GM18498 (cell line): ENCODE results near the gene SSBP3.
"Not testable (repeated sequence)": the region's sequence is repeated elsewhere in the genome, so short reads cannot be mapped to it uniquely, and the experiment has no call there.

Source experiments
- ATAC-seq: cut with Tn5 transposase; IDR thresholded peaks from one replicate; pipeline ENCODE4 v1.9.1; 2021; ENCODE audit warnings: mild to moderate bottlenecking, moderate library complexity; ENCODE audit not compliant: unreplicated experiment

Gene SSBP3

DNA sequence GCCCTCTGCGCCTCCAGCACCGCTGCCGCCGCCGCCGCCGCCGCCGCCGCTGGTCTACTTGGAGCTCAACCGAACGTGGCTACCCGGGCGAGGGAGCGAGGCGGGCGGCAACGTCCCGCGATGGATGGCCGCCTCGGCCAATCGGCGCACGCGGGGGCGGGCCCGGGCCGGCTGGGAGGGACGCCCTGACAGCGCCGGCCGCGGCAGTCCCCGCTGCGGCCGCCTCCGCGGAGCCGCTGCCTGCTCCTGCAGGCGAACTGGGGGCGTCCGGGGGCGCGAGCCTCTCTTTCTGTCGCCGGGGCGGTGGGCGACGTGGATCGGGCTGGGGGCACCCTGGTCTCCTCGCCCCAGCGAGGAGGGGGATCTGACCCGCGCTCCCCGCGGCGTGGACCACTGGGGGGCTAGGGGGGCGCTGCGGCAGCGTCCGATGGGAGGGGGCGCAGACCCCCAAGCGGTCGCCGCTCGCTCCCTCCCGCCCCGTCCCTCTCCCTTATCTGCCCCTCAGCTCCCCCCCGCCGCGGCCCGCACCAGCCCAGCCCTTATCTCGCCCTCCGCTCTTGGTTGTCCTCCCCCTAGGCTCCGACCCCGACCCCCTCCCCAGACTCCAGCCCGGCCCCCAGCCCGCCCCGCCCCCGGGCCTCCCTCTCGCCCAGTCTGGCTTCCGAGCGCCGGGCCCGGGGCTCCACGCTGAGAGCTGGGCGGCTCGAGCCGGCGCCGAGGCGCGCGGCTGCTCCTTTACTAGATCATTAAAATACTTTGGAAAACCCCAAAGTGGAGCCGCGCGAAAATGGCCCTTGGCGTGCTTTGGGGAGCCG lies at the start of gene SSBP3:
Gene SSBP3, minus strand, starts transcription at position 56 of the 815 bp plus-strand sequence.
- ATAC-seq: peak; percentile 88

DNA sequence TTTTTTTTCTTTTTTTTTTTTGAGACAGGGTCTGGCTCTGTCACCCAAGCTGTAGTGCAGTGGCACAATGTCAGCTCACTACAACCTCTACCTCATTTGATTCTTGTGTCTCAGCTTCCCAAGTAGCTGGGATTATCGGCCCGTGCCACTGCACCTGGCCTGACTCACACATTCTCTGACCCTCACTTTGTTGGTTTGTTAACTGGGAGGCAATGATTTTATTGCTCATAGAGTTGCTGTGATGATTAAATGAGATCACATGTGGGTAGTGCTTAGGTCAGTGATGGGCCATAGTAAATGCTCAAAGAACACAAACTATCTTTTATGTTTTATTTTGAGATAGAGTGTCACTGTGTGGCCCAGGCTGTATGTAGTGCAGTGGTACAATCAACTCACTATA lies 47.3 kb upstream of the SSBP3 start:
- ATAC-seq: no peak

DNA sequence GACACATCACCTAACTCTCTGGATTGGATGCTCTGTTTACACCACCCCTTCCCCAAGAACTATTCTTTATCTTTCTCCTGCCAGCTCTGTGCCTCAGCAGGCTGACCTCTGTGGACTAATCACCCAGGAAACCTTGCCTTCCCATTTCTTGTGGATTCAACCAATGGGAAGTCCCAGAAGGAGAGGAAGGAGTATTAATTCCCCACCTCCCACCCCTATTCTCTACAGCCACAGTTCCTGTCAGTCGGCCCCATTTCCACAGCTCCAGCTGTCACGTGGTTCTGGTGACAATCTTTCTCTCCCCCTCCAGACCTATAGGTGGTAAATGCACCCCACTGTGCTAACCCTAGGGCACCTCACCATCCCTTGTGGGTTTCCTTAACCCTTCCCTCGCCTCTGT lies 46.8 kb upstream of the SSBP3 start:
- no peak for ATAC-seq

DNA sequence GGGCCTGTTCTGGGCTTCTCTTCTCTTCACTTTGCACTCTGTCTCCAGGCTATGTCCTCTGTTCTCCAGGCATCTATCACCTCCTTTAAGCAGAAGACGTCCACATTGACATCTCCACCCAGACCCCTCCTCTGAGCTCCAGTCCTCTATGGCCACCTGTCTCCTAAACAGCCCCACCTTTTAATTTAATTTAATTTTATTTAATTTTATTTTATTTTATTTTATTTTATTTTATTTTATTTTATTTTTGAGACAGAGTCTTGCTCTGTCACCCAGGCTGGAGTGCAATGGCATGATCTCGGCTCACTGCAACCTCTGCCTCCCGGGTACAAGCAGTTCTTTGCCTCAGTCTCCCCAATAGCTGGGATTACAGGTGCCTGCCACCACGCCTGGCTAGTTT lies 43.2 kb upstream of the SSBP3 start:
- not testable (repeated sequence) for ATAC-seq

DNA sequence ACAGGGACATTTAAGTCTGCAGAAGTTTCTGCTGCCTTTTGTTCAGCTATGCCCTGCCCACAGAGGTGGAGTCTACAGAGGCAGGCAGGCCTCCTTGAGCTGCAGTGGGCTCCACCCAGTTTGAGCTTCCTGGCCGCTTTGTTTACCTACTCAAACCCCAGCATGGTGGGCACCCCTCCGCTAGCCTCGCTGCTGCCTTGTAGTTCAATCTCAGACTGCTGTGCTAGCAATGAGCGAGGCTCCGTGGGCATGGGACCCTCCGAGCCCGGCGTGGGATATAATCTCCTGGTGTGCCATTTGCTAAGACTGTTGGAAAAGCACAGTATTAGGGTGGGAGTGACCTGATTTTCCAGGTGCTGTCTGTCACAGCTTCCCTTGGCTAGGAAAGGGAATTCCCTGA lies 42.6 kb upstream of the SSBP3 start:
- ATAC-seq: not testable (repeated sequence)

DNA sequence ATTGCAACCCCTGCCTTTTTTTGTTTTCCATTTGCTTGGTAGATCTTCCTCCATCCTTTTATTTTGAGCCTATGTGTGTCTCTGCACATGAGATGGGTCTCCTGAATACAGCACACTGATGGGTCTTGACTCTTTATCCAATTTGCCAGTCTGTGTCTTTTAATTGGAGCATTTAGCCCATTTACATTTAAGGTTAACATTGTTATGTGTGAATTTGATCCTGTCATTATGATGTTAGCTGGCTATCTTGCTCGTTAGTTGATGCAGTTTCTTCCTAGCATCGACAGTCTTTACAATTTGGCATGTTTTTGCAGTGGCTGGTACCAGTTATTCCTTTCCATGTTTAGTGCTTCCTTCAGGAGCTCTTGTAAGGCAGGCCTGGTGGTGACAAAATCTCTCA lies 40.9 kb upstream of the SSBP3 start:
- not testable (repeated sequence) for ATAC-seq

GRCh38 chr1:54442185-54442584 lies 36.0 kb upstream of the SSBP3 start:
- ATAC-seq: no peak

DNA sequence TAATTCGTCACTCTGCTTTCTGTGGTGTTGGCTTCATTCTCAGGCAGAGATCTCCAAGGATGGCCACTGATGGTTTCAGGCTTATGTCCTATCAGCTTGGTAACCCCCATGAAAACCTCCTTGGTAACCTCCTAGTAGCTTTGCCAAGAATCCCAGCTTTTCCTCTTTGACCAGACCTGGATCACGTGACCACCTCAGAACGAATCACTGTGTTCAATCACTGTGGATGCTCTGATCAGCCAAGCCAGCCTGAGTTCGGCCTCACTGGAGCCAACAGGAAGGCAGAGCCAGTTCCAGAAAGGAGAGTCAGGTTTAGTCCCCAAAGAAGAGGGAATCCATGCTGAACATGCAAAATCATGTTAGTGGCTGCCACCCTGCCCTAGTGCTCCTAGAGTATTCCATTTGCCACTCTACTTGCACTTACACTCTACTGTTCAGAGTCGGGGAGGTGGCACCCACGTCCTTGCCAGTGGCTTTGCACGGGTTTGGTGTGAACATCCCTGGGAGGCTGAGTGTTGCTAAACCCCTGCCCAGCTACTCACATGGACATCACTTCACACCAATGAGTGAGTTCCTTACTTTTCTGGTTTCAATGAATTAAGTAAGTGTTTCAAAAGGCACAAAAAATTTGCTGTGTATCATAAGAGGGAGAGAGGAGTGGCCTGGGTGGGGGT lies 33.5 kb upstream of the SSBP3 start:
- no peak for ATAC-seq

DNA sequence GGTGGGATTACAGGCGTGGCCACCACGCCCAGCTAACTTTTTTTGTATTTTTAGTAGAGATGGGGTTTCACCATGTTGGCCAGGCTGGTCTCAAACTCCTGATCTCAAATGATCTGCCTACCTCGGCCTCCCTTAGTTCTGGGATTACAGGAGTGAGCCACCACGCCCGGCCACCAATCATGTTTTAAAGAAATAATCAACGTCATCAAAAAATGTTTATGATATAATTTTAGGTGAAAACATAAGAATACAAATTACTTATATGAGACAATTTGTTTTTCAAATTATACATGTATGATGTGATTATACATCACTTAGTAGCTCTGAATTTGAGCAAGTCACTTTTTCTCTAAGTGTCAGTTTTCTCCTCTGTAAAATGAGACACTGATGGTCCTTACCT lies 31.6 kb upstream of the SSBP3 start:
- no peak for ATAC-seq

GRCh38 chr1:54436826-54437225 lies 30.6 kb upstream of the SSBP3 start:
- no peak for ATAC-seq

- ATAC-seq: no peak
These were observed 23.6 kb upstream of the SSBP3 start for GRCh38 chr1:54429838-54430237.

- ATAC-seq: no peak
These were observed 22.8 kb upstream of the SSBP3 start for GRCh38 chr1:54428837-54429518.

GRCh38 chr1:54425152-54425584 lies 19.0 kb upstream of the SSBP3 start:
- ATAC-seq: no peak

GRCh38 chr1:54424398-54424797 lies 18.2 kb upstream of the SSBP3 start:
- ATAC-seq: no peak

GRCh38 chr1:54421101-54421504 lies 14.9 kb upstream of the SSBP3 start:
- no peak for ATAC-seq

GRCh38 chr1:54418598-54418997 lies 12.4 kb upstream of the SSBP3 start:
- ATAC-seq: not testable (repeated sequence)

DNA sequence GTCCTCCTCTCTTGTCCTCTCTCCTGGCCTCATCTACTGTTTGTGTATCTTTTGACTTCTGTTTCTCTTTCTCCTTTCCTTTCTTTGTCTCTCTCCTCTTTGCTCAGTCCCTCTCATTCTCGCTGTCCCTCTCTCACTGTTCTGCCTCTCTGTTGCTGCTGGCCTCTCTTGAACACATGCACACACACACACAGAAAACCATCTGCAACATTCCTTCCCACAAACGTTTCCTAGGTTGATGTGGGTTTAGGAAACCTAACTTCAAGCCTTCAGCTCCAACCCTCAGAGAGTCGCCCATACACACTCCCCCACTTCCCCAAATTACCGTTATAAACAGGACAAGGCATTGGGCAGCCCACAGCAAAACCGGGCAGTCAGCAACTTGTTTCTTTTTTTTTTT lies 10.9 kb upstream of the SSBP3 start:
- no peak for ATAC-seq

- no peak for ATAC-seq
These were observed 10.2 kb upstream of the SSBP3 start for GRCh38 chr1:54416435-54416834.

- no peak for ATAC-seq
These were observed 9.8 kb upstream of the SSBP3 start for GRCh38 chr1:54415991-54416390.

DNA sequence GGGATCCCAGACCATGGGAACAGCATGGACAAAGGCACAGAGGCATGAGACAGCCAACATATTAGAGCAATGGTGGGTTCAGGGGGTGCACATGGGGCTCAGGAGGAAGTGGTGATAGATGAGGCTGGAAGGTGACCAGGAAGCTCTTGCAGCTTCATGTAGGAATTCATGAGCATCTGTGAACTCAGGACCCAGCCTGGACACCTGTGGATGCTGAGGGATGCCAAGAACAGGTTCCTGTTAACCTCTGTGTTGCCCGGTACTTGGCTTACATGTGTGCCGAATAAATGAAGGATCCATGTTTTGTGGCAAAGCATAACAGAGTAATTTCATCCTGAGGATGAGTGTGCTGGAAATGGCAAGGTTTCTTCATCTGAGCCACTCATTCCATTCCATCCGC lies 9.3 kb upstream of the SSBP3 start:
- no peak for ATAC-seq

DNA sequence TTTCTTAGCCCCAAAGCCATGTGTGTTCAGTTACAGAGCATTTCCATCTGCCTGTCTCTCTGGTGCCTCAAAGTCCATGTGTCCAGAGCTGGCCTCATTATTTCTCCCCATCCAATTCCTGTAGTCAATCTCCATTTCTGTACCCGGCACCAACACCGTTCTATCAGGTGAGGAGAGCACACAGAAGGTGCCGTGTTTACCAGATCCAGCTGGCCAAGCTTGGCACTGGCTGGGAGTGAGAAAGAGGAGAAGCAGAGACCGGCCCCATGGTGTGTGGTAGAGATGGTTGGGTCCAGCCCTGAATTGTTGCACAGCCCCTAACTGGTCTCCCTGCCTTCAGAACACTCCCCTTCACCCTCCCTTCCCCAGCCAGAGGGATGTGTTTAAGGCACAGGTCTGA lies 7.5 kb upstream of the SSBP3 start:
- ATAC-seq: no peak

DNA sequence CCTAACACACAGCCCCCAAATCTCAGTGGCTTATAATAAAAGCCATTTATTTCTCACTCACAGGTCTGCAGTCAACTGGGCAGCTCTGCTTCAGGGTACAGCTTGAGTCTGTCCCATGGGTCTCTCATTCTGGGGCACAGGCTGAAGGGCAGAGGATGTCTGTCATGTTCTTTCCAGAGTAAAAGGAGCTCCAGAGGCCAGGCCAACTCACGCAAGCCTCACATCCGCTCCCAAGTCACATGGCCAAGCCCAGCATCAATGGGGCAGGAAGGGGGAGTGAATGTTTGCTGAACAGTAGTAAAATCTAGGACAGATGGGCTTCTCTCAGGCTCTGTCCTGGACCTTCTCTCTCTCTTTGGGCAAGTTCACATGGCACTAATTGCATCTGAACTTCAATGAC lies 7.1 kb upstream of the SSBP3 start:
- no peak for ATAC-seq
